ENCODE data around the gene TRIM44. TPM values are rescaled to one million over a fixed set of nuclear protein-coding genes. Genes with fewer than 3 reads are reported as not detected.

The TRIM44 gene
- total RNA-seq, 2 experiments from 2014 or later = 11.3 to 19.9 TPM

DNA sequence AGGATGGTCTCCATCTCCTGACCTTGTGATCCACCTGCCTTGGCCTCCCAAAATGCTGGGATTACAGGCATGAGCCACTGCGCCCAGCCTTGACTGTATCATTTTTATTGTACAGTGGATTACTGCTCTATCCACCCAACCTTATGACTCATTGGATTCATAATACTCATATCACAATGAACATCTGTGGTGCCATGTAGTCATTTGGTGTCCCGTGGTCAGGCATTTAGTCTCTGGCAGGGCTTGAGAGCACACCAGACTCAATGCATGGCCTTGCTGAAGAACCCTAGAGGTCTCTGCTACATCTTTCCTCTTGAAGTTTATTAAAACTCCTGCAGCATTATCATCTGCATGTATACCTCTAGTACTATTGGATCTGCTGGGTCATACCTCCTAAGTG lies 183.3 kb downstream of the TRIM44 start:
- POLR2A ChIA-PET = interaction anchor here (0.7 kb wide), 1 partner anchor 24 kb away, joined by 4 read pairs; no protein-coding TSS in a partner anchor

GRCh38 chr11:35846874-35847273 lies 184.3 kb downstream of the TRIM44 start:
- Histone ChIP-seq H3K4me1 (ENCODE audit: insufficient read depth, low read length, poor library complexity, severe bottlenecking) (no peaks in the 10 kb centered on the region), H4K20me1 (ENCODE audit: insufficient read depth, low read length) (no peaks in the 10 kb centered on the region), H3K27ac (ENCODE audit: low read depth, low read length, poor library complexity, severe bottlenecking) (no peak overlapping the region), H3K9me3 (ENCODE audit: low read length) (no peaks in the 10 kb centered on the region), H3K79me2 (ENCODE audit: insufficient read depth, low read depth, low read length) (no peaks in the 10 kb centered on the region), H3K4me2 (ENCODE audit: low read length) (no peak overlapping the region), H3K9me2 (ENCODE audit: insufficient read depth, low read length) (no peaks in the 10 kb centered on the region), H2AFZ (ENCODE audit: low read length) (no peak overlapping the region), H3K4me3 (ENCODE audit: low read depth, low read length, poor library complexity, severe bottlenecking) (no peak overlapping the region), H3K36me3 (ENCODE audit: insufficient read depth, low read length) (no peaks in the 10 kb centered on the region)
- DNase-seq (ENCODE audit: low spot score) = no peak
- ChIA-PET POLR2A (no interaction called here), CTCF (ENCODE audit: unreplicated experiment) (no interaction called here)
- no TSS peak for BruUV-seq (replicated peaks)
- intact Hi-C loops (cut with micrococcal nuclease; ENCODE audit: unreplicated experiment) = no loop called here
- TF ChIP-seq EZH2phosphoT487 (IDR thresholded peaks at IDR 0.05; ENCODE audit: borderline replicate concordance, low read depth, low read length) = no peak
- TF ChIP-seq, protein P1, sequence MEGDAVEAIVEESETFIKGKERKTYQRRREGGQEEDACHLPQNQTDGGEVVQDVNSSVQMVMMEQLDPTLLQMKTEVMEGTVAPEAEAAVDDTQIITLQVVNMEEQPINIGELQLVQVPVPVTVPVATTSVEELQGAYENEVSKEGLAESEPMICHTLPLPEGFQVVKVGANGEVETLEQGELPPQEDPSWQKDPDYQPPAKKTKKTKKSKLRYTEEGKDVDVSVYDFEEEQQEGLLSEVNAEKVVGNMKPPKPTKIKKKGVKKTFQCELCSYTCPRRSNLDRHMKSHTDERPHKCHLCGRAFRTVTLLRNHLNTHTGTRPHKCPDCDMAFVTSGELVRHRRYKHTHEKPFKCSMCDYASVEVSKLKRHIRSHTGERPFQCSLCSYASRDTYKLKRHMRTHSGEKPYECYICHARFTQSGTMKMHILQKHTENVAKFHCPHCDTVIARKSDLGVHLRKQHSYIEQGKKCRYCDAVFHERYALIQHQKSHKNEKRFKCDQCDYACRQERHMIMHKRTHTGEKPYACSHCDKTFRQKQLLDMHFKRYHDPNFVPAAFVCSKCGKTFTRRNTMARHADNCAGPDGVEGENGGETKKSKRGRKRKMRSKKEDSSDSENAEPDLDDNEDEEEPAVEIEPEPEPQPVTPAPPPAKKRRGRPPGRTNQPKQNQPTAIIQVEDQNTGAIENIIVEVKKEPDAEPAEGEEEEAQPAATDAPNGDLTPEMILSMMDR (conservative IDR thresholded peaks at IDR 0.05; ENCODE audit: low read length) = no peak

More for the DNA sequence above, 183.3 kb downstream of the TRIM44 start:
- intact Hi-C loops (cut with micrococcal nuclease; ENCODE audit: unreplicated experiment) = no loop called here
- H3K27ac ChIP-seq (ENCODE audit: low read depth, low read length, poor library complexity, severe bottlenecking) = no peak overlapping the region
- no peaks in the 10 kb centered on the region for H3K36me3 ChIP-seq (ENCODE audit: insufficient read depth, low read length)
- H3K79me2 ChIP-seq (ENCODE audit: insufficient read depth, low read depth, low read length) = no peaks in the 10 kb centered on the region
- no peaks in the 10 kb centered on the region for H3K9me3 ChIP-seq (ENCODE audit: low read length)
- H3K4me2 ChIP-seq (ENCODE audit: low read length) = no peak overlapping the region
- H3K4me1 ChIP-seq (ENCODE audit: insufficient read depth, low read length, poor library complexity, severe bottlenecking) = no peaks in the 10 kb centered on the region
- H4K20me1 ChIP-seq (ENCODE audit: insufficient read depth, low read length) = no peaks in the 10 kb centered on the region
- H3K9me2 ChIP-seq (ENCODE audit: insufficient read depth, low read length) = no peaks in the 10 kb centered on the region
- H3K4me3 ChIP-seq (ENCODE audit: low read depth, low read length, poor library complexity, severe bottlenecking) = no peak overlapping the region
- CTCF ChIA-PET (ENCODE audit: unreplicated experiment) = no interaction called here
- no TSS peak for BruUV-seq (replicated peaks)
- no peak for DNase-seq (ENCODE audit: low spot score)
- no peak overlapping the region for H2AFZ ChIP-seq (ENCODE audit: low read length)
- no peak for TF ChIP-seq EZH2phosphoT487 (IDR thresholded peaks at IDR 0.05; ENCODE audit: borderline replicate concordance, low read depth, low read length)
- TF ChIP-seq, protein P1 (conservative IDR thresholded peaks at IDR 0.05; ENCODE audit: low read length) = no peak

GRCh38 chr11:35847473-35847872 lies 184.9 kb downstream of the TRIM44 start:
- no peak for DNase-seq (ENCODE audit: low spot score)
- BruUV-seq (replicated peaks) = no TSS peak
- ChIA-PET CTCF (ENCODE audit: unreplicated experiment) (no interaction called here), POLR2A (no interaction called here)
- Histone ChIP-seq H3K36me3 (ENCODE audit: insufficient read depth, low read length) (no peaks in the 10 kb centered on the region), H3K4me2 (ENCODE audit: low read length) (no peak overlapping the region), H3K9me2 (ENCODE audit: insufficient read depth, low read length) (no peaks in the 10 kb centered on the region), H3K27ac (ENCODE audit: low read depth, low read length, poor library complexity, severe bottlenecking) (no peak overlapping the region), H3K79me2 (ENCODE audit: insufficient read depth, low read depth, low read length) (no peaks in the 10 kb centered on the region), H3K9me3 (ENCODE audit: low read length) (no peaks in the 10 kb centered on the region), H4K20me1 (ENCODE audit: insufficient read depth, low read length) (no peaks in the 10 kb centered on the region), H2AFZ (ENCODE audit: low read length) (no peak overlapping the region), H3K4me3 (ENCODE audit: low read depth, low read length, poor library complexity, severe bottlenecking) (no peak overlapping the region), H3K4me1 (ENCODE audit: insufficient read depth, low read length, poor library complexity, severe bottlenecking) (no peaks in the 10 kb centered on the region)
- intact Hi-C loops (cut with micrococcal nuclease; ENCODE audit: unreplicated experiment) = no loop called here
- TF ChIP-seq EZH2phosphoT487 (IDR thresholded peaks at IDR 0.05; ENCODE audit: borderline replicate concordance, low read depth, low read length) = no peak
- TF ChIP-seq, protein P1 (conservative IDR thresholded peaks at IDR 0.05; ENCODE audit: low read length) = no peak
